NCI-H146 (cell line): ENCODE results near the gene DLEC1.
"Not testable (repeated sequence)": the region's sequence is repeated elsewhere in the genome, so short reads cannot be mapped to it uniquely, and the experiment has no call there.

ENCODE experiments used
- DNase-seq: peaks from one replicate; lab custom pipeline; 2025; lab: John Stamatoyannopoulos, UW

DLEC1 gene

GRCh38 chr3:38154625-38155255 is 115.7 kb downstream of the DLEC1 start:
- no peak for DNase-seq

GRCh38 chr3:38155825-38156224 is 116.8 kb downstream of the DLEC1 start:
- no peak for DNase-seq

- DNase-seq, result no peak
Measured at GRCh38 chr3:38157117-38157516, 118.1 kb downstream of the DLEC1 start.

GRCh38 chr3:38157595-38157994 is 118.6 kb downstream of the DLEC1 start:
- peak; percentile 51 for DNase-seq

- no peak for DNase-seq
Measured at GRCh38 chr3:38158472-38158871, 119.5 kb downstream of the DLEC1 start.

GRCh38 chr3:38160704-38161103 is 121.7 kb downstream of the DLEC1 start:
- not testable (repeated sequence) for DNase-seq

GRCh38 chr3:38163117-38163840 is 124.3 kb downstream of the DLEC1 start:
- no peak for DNase-seq

GRCh38 chr3:38163841-38164642 is 125.0 kb downstream of the DLEC1 start:
- DNase-seq, result no peak

GRCh38 chr3:38164643-38164951 is 125.6 kb downstream of the DLEC1 start:
- no peak for DNase-seq

- DNase-seq, result peak; percentile 99
Measured at GRCh38 chr3:38164952-38165721, 126.1 kb downstream of the DLEC1 start, which contains the start of gene OXSR1. Gene OXSR1 (plus strand): TSS chr3:38165537. CDS start chr3:38165877, 340 bp downstream.

- peak; percentile 65 for DNase-seq
Measured at GRCh38 chr3:38165722-38166387, 126.8 kb downstream of the DLEC1 start.

GRCh38 chr3:38167591-38167990 is 128.6 kb downstream of the DLEC1 start:
- DNase-seq, result no peak

GRCh38 chr3:38168151-38169026 is 129.4 kb downstream of the DLEC1 start:
- no peak for DNase-seq

- DNase-seq, result no peak
Measured at GRCh38 chr3:38169027-38169317, 130.0 kb downstream of the DLEC1 start.

- no peak for DNase-seq
Measured at GRCh38 chr3:38170722-38171121, 131.7 kb downstream of the DLEC1 start.

- DNase-seq, result no peak
Measured at GRCh38 chr3:38171622-38172021, 132.6 kb downstream of the DLEC1 start.
